RWPE1 (cell line): ENCODE data around the gene DLX3.

ENCODE experiments used
- CTCF ChIA-PET: fragments of 350-600 bp; sonication (Branson Sonifier 250); formaldehyde crosslinking; extraction: SDS; loops from one replicate; lab custom pipeline; 2021; lab: Yijun Ruan, JAX
- POLR2A ChIA-PET: fragments of 400-600 bp; formaldehyde crosslinking; extraction: SDS; loops from one replicate; lab custom pipeline; 2020; ENCODE audit warnings: antibody characterized with exemption; ENCODE audit not compliant: low non-redundant PET; lab: Yijun Ruan, JAX
- DNase-seq: peaks from one replicate; pipeline ENCODE4 v3.0.0; 2012; ENCODE audit warnings: low spot score
- H3K27ac ChIP-seq: fragments of 450-650 bp; 2 replicates; pipeline ENCODE4 v1.5.1; 2017
- TF ChIP-seq, protein P1 (sequence below): fragments of 450-650 bp; conservative IDR thresholded peaks from 2 replicates; pipeline ENCODE4 v1.5.1; 2017; ENCODE audit warnings: low read depth, mild to moderate bottlenecking

DLX3 gene

DNA sequence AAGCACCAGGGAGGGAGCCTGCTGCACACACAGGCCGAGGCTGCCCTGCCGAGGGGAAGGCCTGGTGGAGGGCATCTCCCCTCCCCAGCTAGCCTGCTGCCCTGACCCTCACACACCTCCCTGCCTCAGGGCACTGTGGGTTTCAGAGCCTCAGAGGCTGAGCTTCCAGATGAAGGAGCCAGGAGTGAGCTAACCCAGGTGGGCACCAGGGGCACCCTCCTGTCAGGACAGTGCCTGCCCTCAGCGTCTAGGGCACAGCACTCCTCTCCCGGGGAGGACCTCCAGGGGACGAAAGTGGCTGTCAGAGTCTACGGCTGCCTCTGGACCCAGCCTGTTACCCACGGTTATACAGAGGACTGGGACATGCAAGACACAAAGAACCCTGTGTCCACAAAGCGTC is 48.8 kb downstream of the DLX3 start:
- TF ChIP-seq, protein P1, sequence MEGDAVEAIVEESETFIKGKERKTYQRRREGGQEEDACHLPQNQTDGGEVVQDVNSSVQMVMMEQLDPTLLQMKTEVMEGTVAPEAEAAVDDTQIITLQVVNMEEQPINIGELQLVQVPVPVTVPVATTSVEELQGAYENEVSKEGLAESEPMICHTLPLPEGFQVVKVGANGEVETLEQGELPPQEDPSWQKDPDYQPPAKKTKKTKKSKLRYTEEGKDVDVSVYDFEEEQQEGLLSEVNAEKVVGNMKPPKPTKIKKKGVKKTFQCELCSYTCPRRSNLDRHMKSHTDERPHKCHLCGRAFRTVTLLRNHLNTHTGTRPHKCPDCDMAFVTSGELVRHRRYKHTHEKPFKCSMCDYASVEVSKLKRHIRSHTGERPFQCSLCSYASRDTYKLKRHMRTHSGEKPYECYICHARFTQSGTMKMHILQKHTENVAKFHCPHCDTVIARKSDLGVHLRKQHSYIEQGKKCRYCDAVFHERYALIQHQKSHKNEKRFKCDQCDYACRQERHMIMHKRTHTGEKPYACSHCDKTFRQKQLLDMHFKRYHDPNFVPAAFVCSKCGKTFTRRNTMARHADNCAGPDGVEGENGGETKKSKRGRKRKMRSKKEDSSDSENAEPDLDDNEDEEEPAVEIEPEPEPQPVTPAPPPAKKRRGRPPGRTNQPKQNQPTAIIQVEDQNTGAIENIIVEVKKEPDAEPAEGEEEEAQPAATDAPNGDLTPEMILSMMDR, result no peak
- CTCF ChIA-PET, result interaction anchor here (0.8 kb wide), 1 partner anchor 10 kb away, joined by 3 read pairs; no protein-coding TSS in a partner anchor
- no peak overlapping the region for H3K27ac ChIP-seq
- POLR2A ChIA-PET, result no interaction called here
- no peak for DNase-seq

DNA sequence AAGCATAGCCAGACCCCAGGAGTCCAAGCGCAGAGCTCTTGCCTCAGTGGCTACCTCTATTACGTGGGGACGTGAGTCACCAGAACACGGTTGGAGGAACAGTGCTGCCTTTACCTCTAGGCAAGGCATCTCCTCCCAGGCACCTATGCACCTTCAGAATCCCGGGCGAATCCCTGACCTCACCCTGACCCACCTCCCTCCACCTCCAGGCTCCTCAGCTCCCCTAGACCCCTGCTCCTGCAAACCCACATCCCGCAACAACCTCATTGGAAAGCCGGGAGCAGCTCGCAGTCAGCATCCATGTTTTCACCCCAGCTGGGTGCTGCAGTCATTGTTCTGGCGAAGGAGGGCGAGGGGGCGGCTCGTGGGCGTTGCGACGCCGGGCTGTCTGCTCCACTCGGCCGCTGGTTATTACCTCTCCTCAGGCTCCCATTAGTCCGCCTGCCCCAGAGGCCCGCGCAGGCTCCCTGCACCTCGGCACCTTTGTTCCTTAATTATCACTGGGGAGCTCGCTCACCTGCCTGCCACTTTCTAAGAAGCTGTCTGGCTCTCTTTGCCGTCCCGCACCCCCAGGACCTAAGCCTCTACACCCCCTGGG is 50.7 kb downstream of the DLX3 start:
- no peak for DNase-seq
- ChIA-PET CTCF (interaction anchor here (0.6 to 1.3 kb wide), 4 partner anchors 9 to 52 kb away, joined by 3 to 4 read pairs (median 3); no protein-coding TSS in a partner anchor), POLR2A (no interaction called here)
- TF ChIP-seq, protein P1, result no peak
- H3K27ac ChIP-seq, result no peak overlapping the region

DNA sequence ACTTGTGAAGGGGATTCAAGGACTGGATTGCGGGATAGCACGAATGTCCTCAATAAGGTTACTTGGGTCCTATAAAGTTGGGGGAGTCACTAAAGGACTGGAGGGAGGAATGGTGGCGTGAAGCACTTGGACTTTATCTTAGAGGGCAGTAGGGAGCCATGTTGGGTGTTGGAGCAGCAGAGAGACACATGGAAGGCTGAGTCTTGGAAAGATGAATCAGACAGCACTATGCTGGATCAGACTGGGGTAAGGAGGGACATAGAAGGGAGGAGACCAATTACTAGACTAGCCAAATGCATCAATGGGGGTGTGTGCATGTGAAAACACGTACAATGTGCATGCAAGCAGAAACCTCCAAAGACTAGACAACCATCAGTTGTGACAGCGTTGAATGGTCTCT is 52.1 kb downstream of the DLX3 start:
- ChIA-PET POLR2A (no interaction called here), CTCF (interaction anchor here (0.6 kb wide), 1 partner anchor 371 kb away, joined by 3 read pairs; no protein-coding TSS in a partner anchor)
- DNase-seq, result no peak
- TF ChIP-seq, protein P1, result no peak
- H3K27ac ChIP-seq, result no peak overlapping the region

DNA sequence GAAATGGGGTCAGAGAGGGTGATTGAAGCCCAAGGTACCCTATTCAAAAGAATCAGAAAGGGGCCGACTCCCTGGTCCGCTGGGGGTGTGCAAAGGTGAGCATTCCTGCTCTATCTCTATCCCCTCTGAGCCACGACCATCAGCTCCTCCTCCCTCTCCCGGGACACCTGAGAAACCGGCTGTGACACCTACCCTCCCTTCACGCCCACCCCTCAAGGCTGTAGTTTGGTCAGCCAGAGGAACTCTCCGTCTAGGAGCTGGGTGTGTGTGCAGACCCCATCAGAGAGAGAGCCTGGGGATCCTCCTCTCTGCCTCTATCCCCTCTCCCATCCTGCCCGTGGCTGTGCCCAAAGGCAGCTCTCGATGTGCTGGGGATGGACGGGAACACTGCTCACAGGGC is 53.6 kb downstream of the DLX3 start:
- CTCF ChIA-PET, result interaction anchor here (0.5 to 1.8 kb wide), 4 partner anchors 11 to 86 kb away, joined by 3 to 9 read pairs (median 6); no protein-coding TSS in a partner anchor

More for the DNA sequence above, 53.6 kb downstream of the DLX3 start:
- no peak overlapping the region for H3K27ac ChIP-seq
- POLR2A ChIA-PET, result no interaction called here
- DNase-seq, result no peak
- TF ChIP-seq, protein P1, result no peak
